HL-60 (cell line): ENCODE data around the gene CDK8.

ENCODE experiments used
- DNase-seq, 2 experiments: peaks; one replicate each; pipeline ENCODE4 v3.0.0-alpha.2; 2010 to 2020; ENCODE audit warnings: low read depth in 1 of 2, low spot score in 1 of 2
- H3K27ac ChIP-seq: fragments of 250-450 bp; sonication (Bioruptor Pico); replicated peaks from 2 replicates; pipeline ENCODE4 v1.5.1; 2020; ENCODE audit warnings: mild to moderate bottlenecking, moderate library complexity
- H3K27me3 ChIP-seq: fragments of 250-450 bp; sonication (Bioruptor Pico); 2 replicates; pipeline ENCODE4 v1.5.1; 2021; ENCODE audit warnings: mild to moderate bottlenecking, moderate library complexity; ENCODE audit not compliant: insufficient read depth, poor library complexity, severe bottlenecking
- H3K4me3 ChIP-seq: replicated peaks from 2 replicates; pipeline ENCODE4 v1.5.1; 2011; ENCODE audit warnings: mild to moderate bottlenecking, control low read depth, low read length; ENCODE audit not compliant: insufficient read depth
- GABPA ChIP-seq: IDR thresholded peaks from 2 replicates; pipeline ENCODE4 v1.6.1; 2012; ENCODE audit warnings: low read depth
- POLR2AphosphoS5 ChIP-seq: IDR thresholded peaks from 2 replicates; pipeline ENCODE4 v1.6.1; 2012; ENCODE audit warnings: low read depth
- REST ChIP-seq: IDR thresholded peaks from 2 replicates; pipeline ENCODE4 v1.6.1; 2012; ENCODE audit warnings: low read depth; ENCODE audit not compliant: insufficient replicate concordance
- SPI1 ChIP-seq: IDR thresholded peaks from 2 replicates; pipeline ENCODE4 v1.6.1; 2012; ENCODE audit warnings: low read depth, mild to moderate bottlenecking, borderline replicate concordance
- TF ChIP-seq, protein P1 (sequence below): IDR thresholded peaks from one replicate; pipeline ENCODE4 v1.5.1; 2011; ENCODE audit warnings: low read length, control low read depth, inconsistent platforms; ENCODE audit not compliant: insufficient read depth

The CDK8 gene

GRCh38 chr13:26441476-26441875 lies 187.5 kb downstream of the CDK8 start:
- DNase-seq, result no peak
- TF ChIP-seq POLR2AphosphoS5 (no peak), GABPA (no peak), REST (no peak), SPI1 (no peak)
- TF ChIP-seq, protein P1, sequence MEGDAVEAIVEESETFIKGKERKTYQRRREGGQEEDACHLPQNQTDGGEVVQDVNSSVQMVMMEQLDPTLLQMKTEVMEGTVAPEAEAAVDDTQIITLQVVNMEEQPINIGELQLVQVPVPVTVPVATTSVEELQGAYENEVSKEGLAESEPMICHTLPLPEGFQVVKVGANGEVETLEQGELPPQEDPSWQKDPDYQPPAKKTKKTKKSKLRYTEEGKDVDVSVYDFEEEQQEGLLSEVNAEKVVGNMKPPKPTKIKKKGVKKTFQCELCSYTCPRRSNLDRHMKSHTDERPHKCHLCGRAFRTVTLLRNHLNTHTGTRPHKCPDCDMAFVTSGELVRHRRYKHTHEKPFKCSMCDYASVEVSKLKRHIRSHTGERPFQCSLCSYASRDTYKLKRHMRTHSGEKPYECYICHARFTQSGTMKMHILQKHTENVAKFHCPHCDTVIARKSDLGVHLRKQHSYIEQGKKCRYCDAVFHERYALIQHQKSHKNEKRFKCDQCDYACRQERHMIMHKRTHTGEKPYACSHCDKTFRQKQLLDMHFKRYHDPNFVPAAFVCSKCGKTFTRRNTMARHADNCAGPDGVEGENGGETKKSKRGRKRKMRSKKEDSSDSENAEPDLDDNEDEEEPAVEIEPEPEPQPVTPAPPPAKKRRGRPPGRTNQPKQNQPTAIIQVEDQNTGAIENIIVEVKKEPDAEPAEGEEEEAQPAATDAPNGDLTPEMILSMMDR, result no peak
- Histone ChIP-seq H3K27ac (no peak overlapping the region), H3K4me3 (no peak overlapping the region), H3K27me3 (no peaks in the 10 kb centered on the region)

DNA sequence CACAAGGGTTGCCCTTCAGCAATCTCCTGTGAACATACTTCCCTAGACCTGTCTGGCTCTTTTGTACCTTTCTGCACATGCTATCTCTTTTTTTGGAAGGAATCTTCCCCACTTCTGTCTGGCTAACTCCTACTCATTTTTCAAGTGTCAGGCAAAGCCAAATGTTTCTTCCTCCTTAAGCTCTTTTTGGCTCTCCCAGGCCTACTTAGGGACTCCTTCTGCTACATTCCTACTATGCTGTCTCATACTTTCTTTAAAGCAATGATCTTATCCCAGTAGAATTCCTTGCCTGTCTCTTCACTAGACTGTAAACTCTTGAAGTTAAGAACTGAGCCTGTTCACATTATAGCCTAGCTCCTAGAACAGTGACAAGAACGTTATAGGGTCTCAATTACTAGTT lies 188.6 kb downstream of the CDK8 start:
- Histone ChIP-seq H3K4me3 (no peak overlapping the region), H3K27me3 (no peaks in the 10 kb centered on the region), H3K27ac (no peak overlapping the region)
- TF ChIP-seq POLR2AphosphoS5 (no peak), GABPA (no peak), REST (no peak), SPI1 (no peak)
- TF ChIP-seq, protein P1, result no peak
- no peak for DNase-seq

- TF ChIP-seq POLR2AphosphoS5, result no peak
- TF ChIP-seq, protein P1, result no peak
- no peak for TF ChIP-seq GABPA
- TF ChIP-seq REST, result no peak
- no peak for TF ChIP-seq SPI1
- Histone ChIP-seq H3K27me3 (no peaks in the 10 kb centered on the region), H3K4me3 (no peak overlapping the region), H3K27ac (no peak overlapping the region)
- DNase-seq, result no peak
Measured at GRCh38 chr13:26445092-26445491, 191.2 kb downstream of the CDK8 start.
